Neuronal stem cell (in vitro differentiated cells): ENCODE measurements around the gene PLEKHA7.

Experiments used
- DNase-seq: peaks from one replicate; pipeline ENCODE4 v3.0.0-alpha.2; 2013; ENCODE audit warnings: low spot score
- H2AFZ ChIP-seq: one replicate; pipeline ENCODE4 v1.6.1; 2013; ENCODE audit warnings: mild to moderate bottlenecking, low read length, inconsistent platforms
- H2AK5ac ChIP-seq: 2 replicates; pipeline ENCODE4 v1.6.1; 2013; ENCODE audit warnings: low read depth, mild to moderate bottlenecking, inconsistent platforms, low read length, moderate library complexity, mixed read lengths
- H2BK120ac ChIP-seq: 2 replicates; pipeline ENCODE4 v1.6.1; 2013; ENCODE audit warnings: low read depth, mild to moderate bottlenecking, inconsistent platforms, low read length, moderate library complexity, mixed read lengths
- H2BK12ac ChIP-seq: one replicate; pipeline ENCODE4 v1.6.1; 2013; ENCODE audit warnings: low read length, inconsistent platforms
- H2BK15ac ChIP-seq: 2 replicates; pipeline ENCODE4 v1.6.1; 2013; ENCODE audit warnings: mild to moderate bottlenecking, low read length, inconsistent platforms, mixed read lengths
- H2BK5ac ChIP-seq: one replicate; pipeline ENCODE4 v1.6.1; 2013; ENCODE audit warnings: inconsistent platforms, mild to moderate bottlenecking, low read length, moderate library complexity
- H3K14ac ChIP-seq: one replicate; pipeline ENCODE4 v1.6.1; 2013; ENCODE audit warnings: low read length, inconsistent platforms
- H3K18ac ChIP-seq: 2 replicates; pipeline ENCODE4 v1.6.1; 2013; ENCODE audit warnings: low read length, inconsistent platforms
- H3K23ac ChIP-seq: 2 replicates; pipeline ENCODE4 v1.6.1; 2013; ENCODE audit warnings: low read depth, mild to moderate bottlenecking, mixed read lengths, low read length, inconsistent platforms; ENCODE audit not compliant: poor library complexity
- H3K27ac ChIP-seq: replicated peaks from 3 replicates; pipeline ENCODE4 v1.5.1; 2013; ENCODE audit warnings: low read length, inconsistent platforms
- H3K27me3 ChIP-seq, 3 experiments: 2 replicates each; pipeline ENCODE4 v1.6.1; 2013; ENCODE audit warnings: low read length in 3 of 3, mild to moderate bottlenecking in 2 of 3, inconsistent platforms in 1 of 3, low read depth in 1 of 3, mixed read lengths in 1 of 3, moderate library complexity in 1 of 3; ENCODE audit not compliant: control insufficient read depth in 3 of 3, insufficient read depth in 3 of 3
- H3K36me3 ChIP-seq, 2 donors: replicated peaks in 1 of 2; 2 replicates each; pipeline ENCODE4 v1.6.1; 2013; ENCODE audit warnings: low read length in 2 of 2; ENCODE audit not compliant: control insufficient read depth in 2 of 2, insufficient read depth in 2 of 2
- H3K4ac ChIP-seq: 2 replicates; pipeline ENCODE4 v1.6.1; 2013; ENCODE audit warnings: inconsistent platforms, mild to moderate bottlenecking, low read length, moderate library complexity
- H3K4me1 ChIP-seq, 2 donors: 1 replicate in 1 of 2; 2 replicates in 1 of 2; pipeline ENCODE4 v1.6.1; 2013; ENCODE audit warnings: low read length in 2 of 2, low read depth in 1 of 2; ENCODE audit not compliant: control insufficient read depth in 2 of 2, insufficient read depth in 1 of 2
- H3K4me2 ChIP-seq: one replicate; pipeline ENCODE4 v1.6.1; 2013; ENCODE audit warnings: mild to moderate bottlenecking, low read length, inconsistent platforms; ENCODE audit not compliant: insufficient read depth, poor library complexity, severe bottlenecking
- H3K4me3 ChIP-seq, 2 donors: 2 replicates each; pipeline ENCODE4 v1.5.1; 2013; ENCODE audit warnings: low read length in 2 of 2, mild to moderate bottlenecking in 2 of 2, inconsistent platforms in 1 of 2, moderate library complexity in 1 of 2
- H3K79me1 ChIP-seq: one replicate; pipeline ENCODE4 v1.6.1; 2013; ENCODE audit warnings: low read depth, mild to moderate bottlenecking, inconsistent platforms, low read length, moderate library complexity
- H3K9ac ChIP-seq: one replicate; pipeline ENCODE4 v1.6.1; 2013; ENCODE audit warnings: mild to moderate bottlenecking, low read depth, low read length, inconsistent platforms; ENCODE audit not compliant: poor library complexity
- H3K9me3 ChIP-seq, 2 donors: replicated peaks in 1 of 2; 2 replicates each; pipeline versions ENCODE3 to v1.6.1; 2013; ENCODE audit warnings: low read length in 2 of 2, mild to moderate bottlenecking in 2 of 2, inconsistent platforms in 1 of 2, low read depth in 1 of 2, mixed read lengths in 1 of 2, moderate library complexity in 1 of 2; ENCODE audit not compliant: control insufficient read depth in 2 of 2, insufficient read depth in 1 of 2
- H4K8ac ChIP-seq: one replicate; pipeline ENCODE4 v1.6.1; 2013; ENCODE audit warnings: low read depth, mild to moderate bottlenecking, inconsistent platforms, low read length, moderate library complexity
- H4K91ac ChIP-seq: one replicate; pipeline ENCODE4 v1.6.1; 2013; ENCODE audit warnings: low read length, low read depth, mild to moderate bottlenecking, inconsistent platforms; ENCODE audit not compliant: poor library complexity
- WGBS, 2 donors: extraction: QIAGEN DNeasy Blood & Tissue Kit; methylation state at CpG; one replicate each; pipeline ENCODE4 v1.1.7; 2013; ENCODE audit warnings: missing lambda C conversion rate in 2 of 2, mixed read lengths in 1 of 2; ENCODE audit not compliant: insufficient read length in 2 of 2, insufficient replicate concordance in 1 of 2; ENCODE audit errors: extremely low coverage in 2 of 2; 5-methylcytosine and 5-hydroxymethylcytosine counted together

The PLEKHA7 gene

GRCh38 chr11:16839821-16840220 lies 174.4 kb downstream of the PLEKHA7 start:
- Histone ChIP-seq H3K4me3 (no peak overlapping the region), H4K8ac (no peak overlapping the region), H2BK5ac (no peak overlapping the region), H3K14ac (no peak overlapping the region), H3K23ac (no peak overlapping the region), H3K27ac (no peak overlapping the region), H3K4me1 (no peaks in the 10 kb centered on the region), H3K27me3 (no peaks in the 10 kb centered on the region), H3K18ac (no peak overlapping the region), H3K9me3 (peaks cover 0 to 11% of the 10 kb centered on the region in 2 donors), H2BK12ac (no peak overlapping the region), H3K79me1 (no peaks in the 10 kb centered on the region), H3K9ac (no peak overlapping the region), H3K4ac (no peak overlapping the region), H3K36me3 (peaks cover 8 to 54% of the 10 kb centered on the region in 2 donors), H4K91ac (no peak overlapping the region), H2AFZ (no peak overlapping the region), H3K4me2 (no peak overlapping the region), H2AK5ac (no peak overlapping the region), H2BK15ac (no peak overlapping the region), H2BK120ac (no peak overlapping the region)
- DNase-seq, result no peak
- no CpG with 5 or more reads among the region's 3 CpGs for WGBS, 2 donors

GRCh38 chr11:16834384-16834783 lies 179.8 kb downstream of the PLEKHA7 start:
- no peak overlapping the region for H3K4me2 ChIP-seq
- H3K9me3 ChIP-seq, result no peaks in the 10 kb centered on the region
- H3K9ac ChIP-seq, result no peak overlapping the region
- H3K4me3 ChIP-seq, result no peak overlapping the region
- H3K4ac ChIP-seq, result no peak overlapping the region
- peaks cover 0 to 11% of the 10 kb centered on the region in 2 donors for H3K4me1 ChIP-seq
- no peak overlapping the region for H2BK5ac ChIP-seq
- no peak overlapping the region for H3K23ac ChIP-seq
- H3K18ac ChIP-seq, result no peak overlapping the region
- DNase-seq, result no peak
- H2AK5ac ChIP-seq, result no peak overlapping the region
- no peak overlapping the region for H2BK12ac ChIP-seq
- H2BK15ac ChIP-seq, result no peak overlapping the region
- WGBS, 2 donors, result no CpG with 5 or more reads among the region's 1 CpG
- peaks cover 0 to 13% of the 10 kb centered on the region in 2 donors for H3K36me3 ChIP-seq
- no peak overlapping the region for H2AFZ ChIP-seq
- no peak overlapping the region for H2BK120ac ChIP-seq
- H3K27ac ChIP-seq, result no peak overlapping the region
- no peak overlapping the region for H3K14ac ChIP-seq
- no peak overlapping the region for H4K8ac ChIP-seq
- H3K27me3 ChIP-seq, result no peaks in the 10 kb centered on the region
- H4K91ac ChIP-seq, result no peak overlapping the region
- no peaks in the 10 kb centered on the region for H3K79me1 ChIP-seq

GRCh38 chr11:16833026-16833425 lies 181.2 kb downstream of the PLEKHA7 start:
- H3K9ac ChIP-seq, result no peak overlapping the region
- no peak overlapping the region for H2BK15ac ChIP-seq
- H4K8ac ChIP-seq, result no peak overlapping the region
- peak overlapping the region; percentile 46 for H3K27ac ChIP-seq
- DNase-seq, result no peak
- H2BK120ac ChIP-seq, result no peak overlapping the region
- no peak overlapping the region for H2AFZ ChIP-seq
- no peaks in the 10 kb centered on the region for H3K27me3 ChIP-seq
- H4K91ac ChIP-seq, result no peak overlapping the region
- no peak overlapping the region for H3K4ac ChIP-seq
- peaks cover 0 to 7% of the 10 kb centered on the region in 2 donors for H3K36me3 ChIP-seq
- no peak overlapping the region for H2BK12ac ChIP-seq
- no peaks in the 10 kb centered on the region for H3K9me3 ChIP-seq
- no peak overlapping the region for H3K14ac ChIP-seq
- H3K4me1 ChIP-seq, result peaks cover 0 to 11% of the 10 kb centered on the region in 2 donors
- H3K4me3 ChIP-seq, result no peak overlapping the region
- no peaks in the 10 kb centered on the region for H3K79me1 ChIP-seq
- H3K4me2 ChIP-seq, result no peak overlapping the region
- H3K23ac ChIP-seq, result no peak overlapping the region
- H3K18ac ChIP-seq, result no peak overlapping the region
- no CpG with 5 or more reads among the region's 2 CpGs for WGBS, 2 donors
- H2BK5ac ChIP-seq, result no peak overlapping the region
- no peak overlapping the region for H2AK5ac ChIP-seq

- no CpG with 5 or more reads among the region's 1 CpG for WGBS, 2 donors
- peaks cover 0 to 5% of the 10 kb centered on the region in 2 donors for H3K36me3 ChIP-seq
- H3K4me1 ChIP-seq, result peaks cover 0 to 11% of the 10 kb centered on the region in 2 donors
Measured at GRCh38 chr11:16832193-16832539, 182.0 kb downstream of the PLEKHA7 start.

More at GRCh38 chr11:16832193-16832539, 182.0 kb downstream of the PLEKHA7 start:
- Histone ChIP-seq H2BK120ac (no peak overlapping the region), H3K4me3 (no peak overlapping the region), H2AFZ (no peak overlapping the region), H3K4me2 (no peak overlapping the region), H3K27me3 (no peaks in the 10 kb centered on the region), H3K14ac (no peak overlapping the region), H3K9me3 (no peaks in the 10 kb centered on the region), H3K4ac (no peak overlapping the region), H3K18ac (no peak overlapping the region), H3K27ac (no peak overlapping the region), H2BK15ac (no peak overlapping the region), H2AK5ac (no peak overlapping the region), H3K9ac (no peak overlapping the region), H3K23ac (no peak overlapping the region), H2BK5ac (no peak overlapping the region), H4K91ac (no peak overlapping the region), H3K79me1 (no peaks in the 10 kb centered on the region), H2BK12ac (no peak overlapping the region), H4K8ac (no peak overlapping the region)
- no peak for DNase-seq
